Measurements from ENCODE around the gene NRBF2.
"Not testable (repeated sequence)": the region's sequence is repeated elsewhere in the genome, so short reads cannot be mapped to it uniquely, and the experiment has no call there.

- TF ChIP-seq EZH2 (IDR thresholded peaks at IDR 0.05; ENCODE audit: borderline replicate concordance, insufficient read depth, low read depth, low read length, poor library complexity, severe bottlenecking); CTCF (IDR thresholded peaks at IDR 0.05): not testable (repeated sequence)
These were observed 29.9 kb upstream of the NRBF2 start for GRCh38 chr10:63103178-63103577.
